Measurements from ENCODE around the gene CCDC138.

DNA sequence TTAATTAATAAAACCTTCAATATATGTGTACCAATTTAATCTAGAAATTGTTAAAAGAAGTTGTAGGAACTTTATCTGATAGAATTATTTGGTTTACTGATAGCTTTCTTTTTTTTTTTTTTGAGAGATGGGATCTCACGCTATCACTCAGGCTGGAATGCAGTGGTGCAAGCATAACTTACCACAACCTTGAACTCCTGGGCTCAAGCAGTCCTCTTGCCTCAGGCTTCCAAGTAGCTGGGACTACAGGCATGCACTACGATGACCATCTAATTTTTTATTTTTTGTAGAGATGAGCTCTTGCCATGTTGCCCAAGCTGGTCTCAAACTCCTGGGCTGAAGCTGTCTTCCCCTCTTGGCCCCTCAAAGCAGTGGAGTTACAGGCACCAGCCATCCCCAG lies 66.8 kb downstream of the CCDC138 start:
- TF ChIP-seq POLR2A (IDR thresholded peaks at IDR 0.05) = no peak
- TF ChIP-seq CTCF (IDR thresholded peaks at IDR 0.05) = no peak
